Activated CD8-positive, alpha-beta T cell treated with anti-CD3 and anti-CD28 coated beads for 36 hours (primary cell): ENCODE results near the gene MTMR6. TPM values are rescaled to one million over a fixed set of nuclear protein-coding genes. Genes with fewer than 3 reads are reported as not detected.

Experiments used
- ATAC-seq: fragments of 200-7000 bp; cut with Tn5 transposase; one replicate; pipeline ENCODE4 v1.10.0; 2021; ENCODE audit warnings: mild to moderate bottlenecking, moderate library complexity
- CTCF ChIA-PET: fragments of 350-600 bp; sonication (Branson Sonifier 250); formaldehyde crosslinking; loops from one replicate; lab custom pipeline; 2021; ENCODE audit warnings: antibody characterized with exemption; lab: Charles Lee
- POLR2A ChIA-PET: fragments of 350-600 bp; sonication (Branson Sonifier 250); formaldehyde crosslinking; loops from one replicate; lab custom pipeline; 2021; ENCODE audit warnings: antibody characterized with exemption; lab: Charles Lee
- DNase-seq: peaks from one replicate; pipeline ENCODE4 v3.0.0-alpha.2; 2020
- H3K27ac Mint-ChIP-seq: one replicate; pipeline ENCODE4 v1.8.0; 2021; ENCODE audit warnings: mild to moderate bottlenecking, mixed read lengths
- H3K27me3 Mint-ChIP-seq: one replicate; pipeline ENCODE4 v1.8.0; 2021; ENCODE audit warnings: mixed read lengths
- H3K36me3 Mint-ChIP-seq: one replicate; pipeline ENCODE4 v1.8.0; 2021; ENCODE audit warnings: low read depth, mixed read lengths
- H3K4me1 Mint-ChIP-seq: one replicate; pipeline ENCODE4 v1.8.0; 2021; ENCODE audit warnings: low read depth, mixed read lengths
- H3K4me3 Mint-ChIP-seq: one replicate; pipeline ENCODE4 v1.8.0; 2021; ENCODE audit warnings: mild to moderate bottlenecking, moderate library complexity, mixed read lengths
- H3K9me3 Mint-ChIP-seq: one replicate; pipeline ENCODE4 v1.8.0; 2021; ENCODE audit warnings: mixed read lengths
- intact Hi-C: fragments of 100-400 bp; cut with micrococcal nuclease; formaldehyde crosslinking; loops from one replicate; pipeline ENCODE4 v1.10.0; 2022
- total RNA-seq, 2 experiments: library from RNA; stranded (reverse); gene quantifications; one replicate each; pipeline ENCODE4 v1.2.3, GENCODE V29; 2021
- TF ChIP-seq, protein P1 (sequence below): fragments of 200-600 bp; IDR thresholded peaks from one replicate; pipeline ENCODE4 v1.8.0; 2022; ENCODE audit warnings: antibody characterized with exemption, mild to moderate bottlenecking

Gene MTMR6
- total RNA-seq, 2 experiments from 2014 or later: 10.7 to 11.3 TPM

DNA sequence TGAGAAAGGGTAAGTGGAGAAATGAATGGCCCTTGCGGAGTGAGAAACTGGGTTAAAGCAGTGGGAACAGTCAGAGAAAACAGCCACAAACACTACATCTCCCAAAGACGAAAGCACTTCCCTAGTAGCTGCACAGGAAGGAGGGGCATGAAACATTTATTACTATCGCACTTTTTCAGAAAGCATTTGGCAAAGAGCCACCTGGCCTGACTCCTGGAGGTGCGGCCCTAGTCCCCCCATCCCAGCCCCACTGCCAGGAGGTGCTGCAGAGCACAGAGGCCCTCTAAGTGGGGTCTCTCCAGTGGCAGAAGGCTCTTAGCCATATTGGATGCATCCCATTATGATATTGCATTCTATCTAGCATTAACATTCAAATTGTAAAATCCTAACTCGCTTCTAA is 55.8 kb downstream of the MTMR6 start:
- Mint-ChIP-seq H3K27me3 (no peaks in the 10 kb centered on the region), H3K9me3 (no peaks in the 10 kb centered on the region), H3K4me1 (no peaks in the 10 kb centered on the region), H3K4me3 (no peak overlapping the region), H3K27ac (no peak overlapping the region), H3K36me3 (no peaks in the 10 kb centered on the region)
- DNase-seq (no peak), ATAC-seq (no peak)
- ChIA-PET POLR2A (no interaction called here), CTCF (no interaction called here)
- intact Hi-C loops: no loop called here
- TF ChIP-seq, protein P1, sequence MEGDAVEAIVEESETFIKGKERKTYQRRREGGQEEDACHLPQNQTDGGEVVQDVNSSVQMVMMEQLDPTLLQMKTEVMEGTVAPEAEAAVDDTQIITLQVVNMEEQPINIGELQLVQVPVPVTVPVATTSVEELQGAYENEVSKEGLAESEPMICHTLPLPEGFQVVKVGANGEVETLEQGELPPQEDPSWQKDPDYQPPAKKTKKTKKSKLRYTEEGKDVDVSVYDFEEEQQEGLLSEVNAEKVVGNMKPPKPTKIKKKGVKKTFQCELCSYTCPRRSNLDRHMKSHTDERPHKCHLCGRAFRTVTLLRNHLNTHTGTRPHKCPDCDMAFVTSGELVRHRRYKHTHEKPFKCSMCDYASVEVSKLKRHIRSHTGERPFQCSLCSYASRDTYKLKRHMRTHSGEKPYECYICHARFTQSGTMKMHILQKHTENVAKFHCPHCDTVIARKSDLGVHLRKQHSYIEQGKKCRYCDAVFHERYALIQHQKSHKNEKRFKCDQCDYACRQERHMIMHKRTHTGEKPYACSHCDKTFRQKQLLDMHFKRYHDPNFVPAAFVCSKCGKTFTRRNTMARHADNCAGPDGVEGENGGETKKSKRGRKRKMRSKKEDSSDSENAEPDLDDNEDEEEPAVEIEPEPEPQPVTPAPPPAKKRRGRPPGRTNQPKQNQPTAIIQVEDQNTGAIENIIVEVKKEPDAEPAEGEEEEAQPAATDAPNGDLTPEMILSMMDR: no peak

DNA sequence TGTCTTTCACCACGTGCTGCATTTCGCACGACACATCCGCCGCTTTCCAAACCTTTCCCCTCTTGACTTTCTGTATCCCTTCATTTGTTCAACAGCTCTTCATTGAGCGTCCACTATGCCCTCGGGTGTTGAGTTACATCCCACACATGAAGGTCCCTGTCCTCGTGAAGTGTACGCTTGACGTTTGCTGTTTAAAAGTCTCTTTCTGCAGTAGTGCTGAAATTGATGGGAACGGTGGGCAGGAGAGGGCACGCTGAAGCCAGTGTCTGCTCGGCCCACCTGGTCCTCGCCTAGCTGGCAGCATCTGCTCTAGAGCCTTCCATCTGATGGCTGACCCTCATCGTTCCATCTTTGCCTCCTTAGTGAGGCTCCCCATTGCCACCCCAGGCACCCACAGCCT is 59.6 kb downstream of the MTMR6 start:
- Mint-ChIP-seq H3K4me3 (no peak overlapping the region), H3K27ac (no peak overlapping the region), H3K9me3 (no peaks in the 10 kb centered on the region), H3K36me3 (no peaks in the 10 kb centered on the region), H3K4me1 (no peaks in the 10 kb centered on the region), H3K27me3 (peaks cover 3% of the 10 kb centered on the region)
- CTCF ChIA-PET: interaction anchor here (1.2 kb wide), 1 partner anchor 148 kb away, joined by 4 read pairs; no protein-coding TSS in a partner anchor
- ATAC-seq: no peak
- TF ChIP-seq, protein P1: no peak
- DNase-seq: no peak
- intact Hi-C loops: no loop called here
- POLR2A ChIA-PET: no interaction called here

DNA sequence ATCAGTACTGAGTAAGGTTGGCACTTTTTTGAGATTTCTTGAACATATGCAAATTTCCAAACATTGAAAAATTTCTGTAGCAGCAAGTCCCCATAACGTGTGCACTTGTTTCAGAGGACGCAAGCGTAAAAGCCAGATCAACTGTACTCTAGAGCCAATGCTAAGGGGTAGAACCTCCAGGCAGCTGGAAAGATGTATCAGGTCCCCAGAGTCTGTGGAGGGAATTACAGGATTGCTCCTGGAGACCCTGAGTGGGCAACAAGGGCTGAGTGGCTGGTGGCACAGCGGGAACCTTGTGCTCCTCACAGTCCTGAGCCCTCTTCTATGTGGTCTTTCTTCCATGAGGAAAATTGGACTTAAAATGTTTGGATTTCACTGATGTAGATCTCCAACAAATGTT is 61.3 kb downstream of the MTMR6 start:
- Mint-ChIP-seq H3K27ac (no peak overlapping the region), H3K4me1 (no peaks in the 10 kb centered on the region), H3K27me3 (peaks cover 5% of the 10 kb centered on the region), H3K4me3 (no peak overlapping the region), H3K36me3 (no peaks in the 10 kb centered on the region), H3K9me3 (no peaks in the 10 kb centered on the region)
- intact Hi-C loops: no loop called here
- POLR2A ChIA-PET: no interaction called here
- ATAC-seq (no peak), DNase-seq (no peak)
- TF ChIP-seq, protein P1: no peak
- CTCF ChIA-PET: no interaction called here

DNA sequence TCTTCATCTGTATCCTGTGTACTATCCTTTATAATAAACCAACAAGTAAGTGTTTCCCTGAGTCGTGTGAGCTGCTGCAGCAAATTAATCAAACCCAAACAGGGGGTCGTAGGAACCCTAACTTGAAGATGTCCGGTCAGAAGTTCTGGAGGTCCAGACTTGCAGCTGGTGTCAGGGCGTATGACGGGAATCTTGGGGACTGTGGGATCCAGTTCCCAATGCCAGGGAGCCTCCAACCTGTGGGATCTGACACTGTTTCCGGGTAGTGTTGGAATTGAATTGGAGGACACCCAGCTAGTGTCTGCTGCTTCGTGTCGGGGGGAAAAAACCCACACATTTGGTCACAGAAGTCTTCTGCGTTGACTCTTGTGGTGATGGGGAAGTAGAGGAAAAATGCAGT is 63.1 kb downstream of the MTMR6 start:
- Mint-ChIP-seq H3K27ac (no peak overlapping the region), H3K27me3 (peaks cover 5% of the 10 kb centered on the region), H3K4me3 (no peak overlapping the region), H3K4me1 (no peaks in the 10 kb centered on the region), H3K36me3 (no peaks in the 10 kb centered on the region), H3K9me3 (no peaks in the 10 kb centered on the region)
- TF ChIP-seq, protein P1: no peak
- CTCF ChIA-PET: no interaction called here
- ATAC-seq (no peak), DNase-seq (no peak)
- POLR2A ChIA-PET: no interaction called here
- intact Hi-C loops: no loop called here

DNA sequence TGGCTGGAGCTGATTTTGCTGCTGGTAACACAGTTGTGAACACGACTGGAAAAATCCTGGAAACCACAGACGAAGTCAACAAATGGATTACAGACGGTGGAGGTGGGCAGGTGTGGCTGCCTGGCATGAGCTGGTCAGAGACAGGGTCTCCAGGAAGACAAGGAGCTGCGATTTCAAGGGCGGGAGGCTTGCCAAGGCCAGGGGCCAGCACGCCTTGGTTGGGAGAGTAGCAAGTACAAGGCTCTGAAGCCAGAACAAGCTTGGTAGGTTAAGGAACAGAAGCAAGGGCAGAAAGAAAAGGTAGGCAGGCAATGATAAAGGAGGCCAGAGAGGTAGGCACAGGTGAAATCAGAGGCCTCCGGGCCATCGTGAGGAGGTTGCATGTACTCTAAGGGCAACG is 64.5 kb downstream of the MTMR6 start:
- peaks cover 5% of the 10 kb centered on the region for H3K27me3 Mint-ChIP-seq
- intact Hi-C loops: no loop called here

More for the DNA sequence above, 64.5 kb downstream of the MTMR6 start:
- ChIA-PET CTCF (interaction anchor here (1.1 to 1.8 kb wide), 2 partner anchors 11 to 152 kb away, joined by 3 to 4 read pairs; no protein-coding TSS in a partner anchor), POLR2A (no interaction called here)
- Mint-ChIP-seq H3K4me3 (no peak overlapping the region), H3K27ac (no peak overlapping the region), H3K9me3 (no peaks in the 10 kb centered on the region), H3K36me3 (no peaks in the 10 kb centered on the region), H3K4me1 (no peaks in the 10 kb centered on the region)
- no peak for ATAC-seq
- DNase-seq: no peak
- TF ChIP-seq, protein P1: no peak
